NCI-H2227 (cell line): ENCODE results near the gene IL22.

Experiments
- DNase-seq: peaks from one replicate; lab custom pipeline; 2025; ENCODE audit not compliant: unreplicated experiment; lab: John Stamatoyannopoulos, UW

The IL22 gene, protein sequence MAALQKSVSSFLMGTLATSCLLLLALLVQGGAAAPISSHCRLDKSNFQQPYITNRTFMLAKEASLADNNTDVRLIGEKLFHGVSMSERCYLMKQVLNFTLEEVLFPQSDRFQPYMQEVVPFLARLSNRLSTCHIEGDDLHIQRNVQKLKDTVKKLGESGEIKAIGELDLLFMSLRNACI

DNA sequence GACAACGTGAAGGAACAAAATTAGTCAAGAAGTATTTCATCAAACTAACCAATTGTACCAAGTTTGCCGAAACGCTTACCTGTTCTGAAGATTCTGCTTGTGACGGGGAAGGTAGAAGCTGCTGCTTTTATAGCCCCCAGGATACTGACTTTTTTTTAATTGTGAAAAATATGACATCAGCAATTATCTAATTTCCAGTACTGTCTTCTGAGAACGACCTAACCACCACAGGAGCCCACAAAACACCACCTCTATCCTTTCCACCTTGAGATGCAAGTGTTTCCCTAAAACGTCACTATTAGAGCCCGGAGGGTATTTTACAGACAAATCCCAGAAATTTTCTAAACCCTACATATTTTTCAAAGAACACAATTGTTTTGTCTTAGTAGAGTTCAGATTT, at the start of gene IL22:
Gene IL22, minus strand, starts transcription at position 101 of the 400 bp plus-strand sequence. CDS start 156 bp downstream, outside the sequence.
- no peak for DNase-seq

DNA sequence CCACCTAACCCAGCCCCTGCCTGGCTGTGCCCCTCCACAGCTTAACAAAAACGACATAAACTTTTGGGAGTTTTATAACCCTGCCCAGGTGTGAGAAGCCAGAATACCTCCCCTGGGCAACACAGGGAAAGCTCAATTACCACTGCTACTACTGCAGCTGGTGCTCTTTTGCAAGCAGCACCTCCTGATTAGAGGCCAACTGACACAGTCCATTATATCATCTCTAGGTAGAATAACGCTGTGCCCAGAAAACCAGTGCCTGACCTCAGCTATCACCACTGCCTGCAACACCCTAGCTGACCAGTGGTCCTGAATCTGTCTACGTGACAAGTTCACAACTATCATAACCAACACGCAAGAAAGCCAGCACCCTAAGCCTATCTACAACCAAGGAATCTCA, 44.5 kb upstream of the IL22 start:
- DNase-seq, result no peak

DNA sequence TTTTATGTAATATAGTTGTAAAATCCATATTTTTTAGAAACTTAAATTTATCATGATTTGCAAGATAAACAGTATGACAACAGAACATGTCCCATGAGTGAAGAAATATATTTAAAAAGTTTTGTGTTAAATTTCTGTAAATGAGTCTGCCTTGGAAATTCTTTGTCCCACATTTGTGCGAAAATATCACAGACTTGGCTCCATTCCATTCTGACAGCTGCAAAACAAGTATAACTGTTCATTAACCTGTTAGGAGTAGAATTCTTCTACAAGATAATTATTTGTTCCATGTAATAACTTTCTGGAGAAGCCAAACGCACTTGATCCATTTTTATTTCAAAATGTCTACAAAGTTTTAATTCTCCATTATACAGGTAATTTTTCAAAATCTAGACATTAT, 40.8 kb upstream of the IL22 start:
- DNase-seq, result no peak

DNA sequence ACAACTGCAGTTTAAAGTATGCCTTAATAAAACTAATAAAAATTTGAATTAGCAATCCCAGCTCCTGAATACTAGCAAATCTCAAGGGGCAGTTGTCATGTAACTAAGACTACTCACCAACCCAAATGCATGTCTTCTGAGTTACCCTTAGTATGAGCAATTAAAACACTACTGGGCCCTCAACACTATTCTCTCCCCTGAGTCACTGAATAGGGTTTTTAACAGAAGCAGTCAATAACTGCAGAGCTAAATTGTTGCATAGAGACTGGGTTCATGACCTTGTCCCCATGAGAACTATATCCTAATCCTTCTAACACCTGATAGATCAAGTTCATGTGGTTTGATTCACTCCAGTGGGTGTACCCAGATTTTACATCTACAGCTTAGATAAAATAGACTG, 39.9 kb upstream of the IL22 start:
- DNase-seq, result no peak

DNA sequence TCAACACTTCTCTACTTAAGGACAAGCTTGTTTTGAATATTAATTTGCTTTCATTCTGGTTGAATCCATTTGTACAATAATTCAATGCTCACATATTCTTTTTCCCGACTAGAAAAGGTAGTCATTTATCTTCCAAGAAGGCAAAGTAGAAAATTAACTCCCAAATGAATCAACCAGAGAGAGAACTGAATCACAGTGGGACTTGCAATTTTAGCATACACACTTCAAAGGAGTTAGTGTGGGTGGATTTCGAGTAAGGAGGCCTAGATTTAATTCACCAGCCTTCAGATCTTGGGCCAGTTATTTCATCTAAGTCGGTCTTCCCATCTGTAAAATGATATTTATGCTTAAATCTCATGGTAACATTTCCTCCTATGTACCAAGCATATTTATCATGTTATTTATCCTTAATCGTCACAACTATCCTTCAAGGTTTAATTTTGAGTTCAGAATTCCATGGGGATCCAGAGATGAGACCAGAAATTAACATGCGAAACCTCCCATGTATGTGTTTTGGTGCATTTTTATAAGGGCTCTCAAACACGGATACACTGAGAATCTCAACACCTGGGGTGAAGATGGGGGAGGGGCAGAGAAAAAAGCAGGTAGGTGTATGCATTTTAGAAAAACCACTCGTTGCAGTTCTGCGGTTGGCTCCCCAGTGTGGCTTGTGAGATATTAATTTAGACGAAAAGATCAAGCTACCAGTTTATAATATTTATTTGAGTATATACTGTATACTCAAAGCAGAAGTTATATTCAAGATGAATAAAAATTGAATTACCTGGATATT, 38.9 kb upstream of the IL22 start:
- no peak for DNase-seq

DNA sequence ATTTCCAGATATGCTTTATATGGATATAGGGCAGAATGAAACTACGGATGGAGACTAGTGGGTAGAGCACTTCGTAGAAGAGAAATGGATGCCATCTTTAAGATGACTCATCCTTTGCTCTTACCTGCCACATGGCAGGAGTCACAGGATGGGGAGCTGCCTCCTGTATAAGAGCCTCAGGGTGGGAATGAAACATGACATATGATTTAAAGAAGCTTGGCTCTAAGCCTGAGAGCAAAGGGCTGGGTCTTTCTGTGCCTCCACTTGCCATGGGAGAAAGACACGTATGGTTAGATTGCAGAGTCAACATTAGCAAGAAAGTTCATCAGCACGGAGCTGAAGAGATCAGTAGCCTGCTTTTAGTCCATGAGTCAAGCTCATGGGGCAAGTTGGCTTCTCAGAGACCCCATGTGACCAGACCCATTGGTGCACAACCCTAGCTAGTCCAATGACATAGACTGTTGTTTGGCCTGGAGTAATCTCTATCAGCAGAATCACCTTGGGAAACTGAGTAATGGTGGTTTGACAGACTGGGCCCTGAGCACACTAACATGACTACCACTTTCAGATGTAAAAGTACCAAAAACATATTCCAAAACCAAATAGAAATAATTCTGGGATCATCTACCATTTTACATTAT, 38.1 kb upstream of the IL22 start:
- DNase-seq, result no peak

DNA sequence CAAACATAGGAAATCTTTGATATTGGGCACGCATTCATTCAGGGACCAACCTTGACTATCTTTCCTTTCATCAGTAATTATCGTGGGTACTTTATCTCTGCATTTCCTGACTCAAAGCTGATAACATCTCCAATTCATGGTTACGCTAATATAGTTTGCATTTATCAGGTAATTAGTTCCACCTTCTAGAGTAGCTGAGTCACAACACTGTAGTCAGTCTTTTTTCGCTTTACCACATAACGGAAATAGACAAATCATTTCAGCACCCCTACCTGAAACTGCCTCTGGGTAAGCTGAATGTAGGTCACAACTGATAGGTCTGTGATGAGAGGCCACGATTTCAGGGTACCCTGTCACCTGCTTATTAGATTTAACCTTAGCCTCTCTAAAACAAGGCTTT, 36.7 kb upstream of the IL22 start:
- DNase-seq, result no peak

DNA sequence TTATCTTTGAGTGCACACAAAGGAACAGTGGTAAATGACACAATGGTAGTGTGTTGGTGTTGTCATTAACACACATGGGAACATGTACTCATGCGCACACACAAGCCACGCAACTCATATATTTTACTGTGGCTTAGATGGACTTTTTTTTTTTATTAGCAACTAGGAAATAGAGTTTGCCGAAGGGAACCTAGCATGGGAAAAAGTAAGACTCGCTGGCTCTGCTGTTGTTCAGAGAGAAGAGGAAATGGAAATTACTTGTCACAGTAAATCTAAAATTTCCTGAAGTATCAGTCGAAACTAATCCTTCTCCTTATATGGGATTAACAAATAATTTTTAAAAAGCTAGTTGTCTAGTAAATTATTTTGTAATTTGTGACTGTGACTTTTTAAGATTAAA, 33.7 kb upstream of the IL22 start:
- DNase-seq, result no peak

DNA sequence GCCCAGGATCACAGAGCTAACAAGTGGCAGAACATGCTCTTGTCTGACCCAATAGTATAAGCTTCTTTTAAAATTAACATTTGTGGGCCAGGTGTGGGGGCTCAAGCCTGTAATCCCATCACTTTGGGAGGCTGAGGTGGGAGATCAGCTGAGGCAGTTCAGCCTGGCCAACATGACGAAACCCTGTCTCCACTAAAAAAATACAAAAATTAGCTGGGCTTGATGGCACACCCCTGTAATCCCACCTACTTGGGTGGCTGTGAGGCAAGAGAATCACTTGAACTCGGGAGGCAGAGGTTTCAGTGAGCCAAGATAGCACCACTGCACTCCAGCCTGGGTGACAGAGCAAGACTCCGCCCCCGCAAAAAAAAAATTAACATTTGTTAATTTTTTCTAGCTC, 33.0 kb upstream of the IL22 start:
- no peak for DNase-seq

DNA sequence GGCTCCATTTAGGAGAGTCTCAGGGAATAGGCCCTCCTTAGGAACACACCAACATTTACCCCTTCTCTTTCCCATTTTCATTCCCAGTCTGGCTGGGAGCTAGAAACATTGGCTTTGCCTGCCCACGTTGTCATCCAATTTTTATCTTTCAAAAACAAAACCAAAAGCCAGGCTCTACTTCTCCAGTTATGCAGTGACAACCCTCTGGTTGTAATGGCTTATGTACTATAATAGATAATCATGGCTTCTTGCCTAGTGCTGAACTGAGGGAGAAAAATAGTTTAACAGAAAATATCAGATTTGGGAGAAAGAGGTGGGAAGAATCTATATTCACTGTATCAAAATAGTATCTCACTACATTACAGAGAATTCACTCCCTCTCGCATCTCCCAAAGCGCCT, 32.1 kb upstream of the IL22 start:
- DNase-seq, result no peak

DNA sequence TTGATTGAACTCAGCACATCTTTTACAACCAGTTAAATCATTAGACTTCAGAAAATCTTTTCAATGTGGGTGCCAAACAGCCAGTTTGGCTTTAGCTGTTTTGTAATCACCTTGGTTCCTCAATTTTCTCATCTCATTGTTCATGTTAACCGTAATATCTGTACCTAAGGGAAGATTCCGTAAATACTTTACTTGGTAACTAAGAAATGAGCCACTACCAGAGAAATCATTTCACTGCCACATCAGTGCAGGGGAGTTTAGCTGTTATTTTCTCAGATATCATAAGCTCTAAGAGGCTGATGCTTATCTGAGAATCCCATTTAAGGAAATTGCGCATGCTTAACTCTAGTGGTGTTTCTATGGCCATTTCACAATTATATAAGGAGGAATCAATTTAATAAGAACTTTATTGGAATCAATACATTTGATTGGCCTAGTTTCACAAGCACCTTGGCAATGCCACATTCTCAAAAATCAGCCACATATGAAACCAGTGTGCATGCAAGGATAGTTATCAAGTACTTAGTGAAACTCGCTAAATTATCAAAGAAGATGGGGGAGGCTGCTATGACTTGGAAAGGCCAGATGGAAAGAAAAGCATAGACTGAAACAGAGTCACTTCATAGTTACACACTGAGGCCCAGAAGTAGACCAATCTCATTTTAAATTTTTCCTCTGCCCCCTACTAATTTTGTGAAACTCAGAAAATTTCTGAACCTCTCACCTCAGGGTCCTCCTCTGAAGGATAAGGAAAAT, 28.1 kb upstream of the IL22 start:
- DNase-seq, result no peak

DNA sequence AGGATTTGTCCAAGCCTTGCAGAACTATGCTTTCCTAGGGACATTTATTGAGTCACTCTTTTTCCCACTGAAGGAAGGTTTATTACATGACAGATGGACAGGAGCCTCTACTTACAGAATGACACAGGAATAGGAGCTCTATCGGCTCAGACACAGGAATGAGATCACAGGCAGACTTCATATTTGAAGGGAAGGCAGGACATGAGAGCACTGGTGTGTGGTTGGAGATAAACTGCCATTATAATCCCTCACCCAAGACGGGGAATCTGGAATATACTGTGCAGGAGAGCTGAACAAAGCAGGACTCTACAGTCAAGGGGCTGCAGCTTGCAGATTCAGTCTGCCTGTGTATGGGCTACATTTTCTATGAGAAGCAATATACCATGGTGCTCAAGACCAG, 26.8 kb upstream of the IL22 start:
- no peak for DNase-seq

DNA sequence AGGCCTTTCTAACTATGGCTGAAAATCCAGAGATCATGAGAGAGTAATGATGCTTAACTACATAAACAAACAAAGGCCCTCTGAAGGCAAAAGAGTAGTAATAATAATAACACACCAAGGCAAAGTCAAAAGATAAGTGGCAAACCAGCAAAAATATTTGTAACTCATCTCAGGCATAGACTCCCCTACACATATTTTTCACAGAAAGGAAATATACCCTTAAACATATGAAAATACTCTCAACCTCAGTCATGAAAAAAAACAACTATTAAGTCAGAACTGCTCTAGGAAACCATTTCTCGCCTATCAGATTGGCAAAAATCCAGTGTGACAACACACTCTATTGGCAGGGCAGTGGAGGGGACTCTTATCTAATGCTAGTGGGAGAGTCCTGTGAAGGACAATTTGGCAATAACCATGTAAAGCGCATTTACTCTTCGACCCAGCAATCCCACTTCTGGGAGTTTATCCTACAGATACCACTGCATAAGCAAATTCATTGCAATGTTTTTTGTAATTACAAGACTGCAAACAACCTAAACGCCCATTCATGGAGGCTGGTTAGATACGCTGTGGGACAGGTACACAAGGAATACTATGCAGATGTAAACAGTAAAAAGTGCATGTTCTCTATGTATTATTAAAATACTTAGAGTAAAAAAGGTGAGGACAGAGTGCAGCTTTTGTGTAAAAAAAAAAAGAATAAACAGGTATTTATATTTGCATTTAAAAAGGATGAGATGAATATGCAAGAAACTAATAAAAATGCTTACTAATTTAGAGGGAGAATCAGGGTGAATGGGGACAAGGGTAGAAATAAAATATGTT, 26.0 kb upstream of the IL22 start:
- no peak for DNase-seq

DNA sequence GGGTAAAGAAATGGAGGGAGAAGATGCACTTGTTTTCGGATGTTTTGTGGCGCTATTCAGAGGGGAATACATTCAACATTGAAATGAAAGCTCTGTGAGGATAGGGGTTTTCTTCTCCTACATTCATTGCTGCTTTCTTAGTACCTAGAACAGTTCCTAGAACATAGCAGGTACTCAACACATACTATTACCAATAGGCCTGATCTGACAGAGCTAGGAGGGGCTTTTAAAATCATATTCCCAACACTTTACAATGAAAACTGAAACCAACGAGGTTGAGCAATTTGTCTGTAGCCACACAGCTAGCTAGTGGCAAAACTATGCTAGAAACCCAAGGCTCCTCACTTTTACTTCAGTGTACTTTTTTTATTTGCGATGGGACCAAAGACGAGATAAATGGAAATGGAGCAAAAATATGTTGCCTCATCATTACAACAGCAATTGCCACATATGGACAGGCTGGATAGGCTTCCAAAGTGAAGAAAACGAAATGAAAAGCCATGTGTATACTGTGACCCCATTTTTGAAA, 23.1 kb upstream of the IL22 start:
- DNase-seq, result no peak

DNA sequence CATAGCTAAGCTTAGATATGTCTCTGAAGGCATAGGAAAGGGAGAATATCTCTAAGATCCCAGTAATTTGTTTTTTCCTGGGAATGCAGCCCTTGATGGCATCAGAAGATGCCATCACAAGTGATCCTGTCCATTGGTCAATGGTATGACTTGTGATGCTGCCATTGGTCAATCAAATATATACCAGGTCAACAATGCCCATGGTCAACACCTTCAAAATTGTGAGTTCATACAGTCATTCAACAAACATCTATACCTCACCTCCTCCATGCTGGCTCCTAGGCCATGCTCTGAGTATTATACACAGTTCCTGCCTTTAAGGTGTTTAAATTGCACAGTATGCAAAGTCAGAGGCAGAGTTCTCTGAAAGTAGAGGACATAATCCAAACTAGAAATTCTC, 19.3 kb upstream of the IL22 start:
- DNase-seq, result no peak

DNA sequence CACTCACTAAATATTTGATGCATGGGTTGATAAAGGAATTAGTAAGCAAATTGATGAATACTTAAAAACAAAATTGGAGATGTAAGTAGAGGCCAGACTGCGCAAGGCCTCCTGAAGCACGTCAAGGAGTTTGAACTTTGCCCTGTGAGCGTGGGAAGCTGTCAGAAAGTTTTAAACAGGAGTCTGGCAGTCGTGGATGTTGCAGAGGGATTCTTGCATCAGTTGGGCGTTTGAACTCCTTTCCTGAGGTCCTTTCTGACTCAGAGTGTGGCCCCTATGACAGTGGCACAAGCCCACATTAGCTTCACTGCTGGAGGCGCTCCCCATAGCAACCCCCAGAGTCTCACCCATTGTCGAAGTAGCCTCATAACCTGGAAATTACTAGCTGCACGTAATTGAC, 17.9 kb upstream of the IL22 start:
- no peak for DNase-seq

DNA sequence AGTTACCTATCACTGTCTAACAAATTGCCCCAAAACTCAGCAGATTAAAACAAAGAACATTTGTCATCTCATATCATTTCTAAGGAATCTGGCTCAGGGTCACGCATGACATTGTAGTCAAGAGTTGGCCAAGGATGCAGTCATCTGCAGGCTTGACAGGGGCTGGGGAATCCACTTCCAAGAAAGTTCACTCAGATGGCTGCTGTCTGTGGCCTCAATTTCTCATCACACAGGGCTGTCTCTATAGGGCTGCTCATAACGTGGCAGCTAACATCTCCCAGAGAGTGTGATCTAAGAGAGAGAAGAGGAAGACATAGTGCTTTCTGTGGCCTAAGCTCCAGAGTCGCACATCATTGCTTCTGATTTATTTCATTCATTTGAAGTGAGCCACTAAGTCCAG, 17.0 kb upstream of the IL22 start:
- DNase-seq, result no peak

DNA sequence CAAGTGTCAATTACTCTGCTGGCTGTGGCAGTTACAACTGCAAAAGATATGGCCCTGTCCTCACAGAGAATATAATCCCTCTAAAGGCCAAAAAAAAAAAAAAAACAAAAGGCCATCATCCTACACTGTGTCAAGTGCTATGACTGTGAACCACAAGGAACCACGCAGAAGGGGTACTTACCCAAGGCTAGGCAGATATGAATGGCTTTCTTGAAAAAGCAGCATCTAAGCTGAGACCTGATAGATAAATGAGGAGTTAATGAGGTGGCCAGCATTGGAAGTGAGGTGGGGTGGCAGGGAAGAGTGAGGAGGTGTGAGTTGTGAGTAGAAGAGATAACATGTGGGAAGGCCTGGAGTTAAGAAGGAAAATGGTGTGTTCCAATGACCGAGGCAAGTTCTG, 16.4 kb upstream of the IL22 start:
- DNase-seq, result no peak

DNA sequence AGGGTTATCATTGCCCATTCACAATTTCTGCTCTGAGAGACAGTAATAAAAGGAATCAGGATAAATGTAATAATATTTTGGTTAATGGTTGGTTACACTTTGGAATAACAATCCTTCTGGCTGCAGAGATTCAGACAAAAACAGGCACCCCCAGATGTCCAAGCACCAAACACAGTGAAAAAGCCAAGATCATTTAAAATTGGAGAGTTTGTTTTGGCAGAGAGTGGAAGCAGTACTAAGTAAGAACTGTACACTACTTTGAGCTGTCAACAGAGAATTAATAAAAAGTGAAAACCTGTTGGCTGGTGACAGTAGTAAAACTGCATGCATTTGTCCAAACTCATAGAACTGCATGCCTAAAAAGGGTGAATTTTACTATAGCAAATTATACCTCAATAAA, 15.6 kb upstream of the IL22 start:
- no peak for DNase-seq

DNA sequence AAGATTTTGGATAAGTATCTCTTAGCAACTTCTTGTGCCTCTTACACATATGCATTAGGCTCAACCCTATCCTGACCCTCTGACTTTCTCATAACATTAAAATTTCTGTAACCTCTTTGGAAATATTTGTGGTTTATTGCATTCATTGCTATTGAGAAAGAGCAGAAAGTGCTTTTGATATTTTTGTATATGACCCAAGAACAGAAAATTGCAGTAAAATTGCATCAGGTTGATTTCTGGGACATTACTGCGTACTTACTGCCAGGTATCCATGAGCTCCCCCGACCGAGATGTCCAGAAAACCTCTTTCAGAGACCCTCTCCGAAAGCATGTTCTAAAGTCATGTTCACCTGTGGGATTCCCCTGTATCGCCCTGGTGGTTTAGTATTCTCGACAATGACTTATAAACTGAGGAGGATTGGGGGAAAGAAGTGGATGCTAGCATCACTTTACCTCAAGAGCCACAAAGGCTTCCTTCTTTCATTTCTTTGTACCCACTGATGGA, 14.5 kb upstream of the IL22 start:
- DNase-seq, result no peak
